ENCODE measurements around the gene PKP1. TPM values are rescaled to one million over a fixed set of nuclear protein-coding genes. Genes with fewer than 3 reads are reported as not detected.

Gene PKP1
- polyA plus RNA-seq, 1 donor (not counting 4 experiments of a cell fraction or from before 2014, with no cell fraction given): 169 TPM

DNA sequence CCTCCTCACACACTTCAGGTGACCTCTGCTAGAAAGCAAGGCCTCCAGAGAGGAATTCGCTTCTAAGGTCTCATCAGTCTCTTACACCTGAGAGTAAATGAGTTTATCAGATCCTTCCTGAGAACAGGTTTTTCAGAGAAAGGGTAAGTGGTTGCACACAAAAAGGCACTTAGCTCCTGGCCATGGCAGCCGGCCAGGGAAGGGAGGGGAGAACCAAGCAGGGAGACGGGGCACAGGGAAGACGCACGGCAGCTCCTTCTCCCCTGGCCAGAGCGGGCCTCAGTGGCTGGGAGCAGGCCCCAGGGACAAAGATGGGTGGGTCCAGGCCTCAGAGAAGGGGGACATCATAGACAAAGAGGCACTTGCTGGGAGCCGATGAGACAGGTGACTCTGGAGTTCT, 97.8 kb downstream of the PKP1 start:
- Histone ChIP-seq H3K36me3 (ENCODE audit: control insufficient read depth in 2 of 2, extremely low read depth in 1 of 2, insufficient read depth in 2 of 2, low read length in 2 of 2) (peaks cover 30 to 42% of the 10 kb centered on the region in 2 experiments), H3K27me3 (ENCODE audit: control insufficient read depth, extremely low read depth, insufficient read depth, low read length) (peaks cover 4% of the 10 kb centered on the region), H3K27ac (ENCODE audit: control insufficient read depth, insufficient read depth, low read length) (no peak overlapping the region), H2AFZ (ENCODE audit: control insufficient read depth, low read length) (no peak overlapping the region), H3K79me2 (ENCODE audit: control insufficient read depth, insufficient read depth, low read length) (no peaks in the 10 kb centered on the region), H3K4me3 (ENCODE audit: control insufficient read depth in 2 of 3, extremely low read depth in 1 of 3, insufficient read depth in 2 of 3, low read depth in 1 of 3, low read length in 3 of 3) (no peak overlapping the region), H3K9ac (ENCODE audit: control insufficient read depth, extremely low read depth, insufficient read depth, low read length) (no peak overlapping the region), H3K9me3 (ENCODE audit: control insufficient read depth, low read depth, low read length) (no peaks in the 10 kb centered on the region), H4K20me1 (ENCODE audit: control insufficient read depth, extremely low read depth, insufficient read depth, low read length) (peaks cover 20% of the 10 kb centered on the region), H3K4me1 (ENCODE audit: control insufficient read depth, extremely low read depth, insufficient read depth, low read length) (peaks cover 25% of the 10 kb centered on the region), H3K9me1 (ENCODE audit: control insufficient read depth, extremely low read depth, insufficient read depth, low read length) (no peaks in the 10 kb centered on the region), H3K4me2 (ENCODE audit: control insufficient read depth, extremely low read depth, insufficient read depth, low read depth, low read length) (no peak overlapping the region)
- no peak for TF ChIP-seq EZH2 (IDR thresholded peaks at IDR 0.05; ENCODE audit: low read length)
- TF ChIP-seq, protein P1, sequence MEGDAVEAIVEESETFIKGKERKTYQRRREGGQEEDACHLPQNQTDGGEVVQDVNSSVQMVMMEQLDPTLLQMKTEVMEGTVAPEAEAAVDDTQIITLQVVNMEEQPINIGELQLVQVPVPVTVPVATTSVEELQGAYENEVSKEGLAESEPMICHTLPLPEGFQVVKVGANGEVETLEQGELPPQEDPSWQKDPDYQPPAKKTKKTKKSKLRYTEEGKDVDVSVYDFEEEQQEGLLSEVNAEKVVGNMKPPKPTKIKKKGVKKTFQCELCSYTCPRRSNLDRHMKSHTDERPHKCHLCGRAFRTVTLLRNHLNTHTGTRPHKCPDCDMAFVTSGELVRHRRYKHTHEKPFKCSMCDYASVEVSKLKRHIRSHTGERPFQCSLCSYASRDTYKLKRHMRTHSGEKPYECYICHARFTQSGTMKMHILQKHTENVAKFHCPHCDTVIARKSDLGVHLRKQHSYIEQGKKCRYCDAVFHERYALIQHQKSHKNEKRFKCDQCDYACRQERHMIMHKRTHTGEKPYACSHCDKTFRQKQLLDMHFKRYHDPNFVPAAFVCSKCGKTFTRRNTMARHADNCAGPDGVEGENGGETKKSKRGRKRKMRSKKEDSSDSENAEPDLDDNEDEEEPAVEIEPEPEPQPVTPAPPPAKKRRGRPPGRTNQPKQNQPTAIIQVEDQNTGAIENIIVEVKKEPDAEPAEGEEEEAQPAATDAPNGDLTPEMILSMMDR (optimal IDR thresholded peaks at IDR 0.05 in 1 of 3, IDR thresholded peaks at IDR 0.05 in 1 of 3, conservative IDR thresholded peaks at IDR 0.05 in 1 of 3; ENCODE audit: extremely low read depth in 1 of 3, insufficient read depth in 2 of 3, low read length in 3 of 3): no peak
- dilution Hi-C loops (cut with MboI; ENCODE audit: extremely low pct_ligation_motif_present, low sequenced_read_pairs): no loop called here
- no peak for DNase-seq (ENCODE audit: low read depth, low spot score)
- no peak for FAIRE-seq

Other genes starting within 250 kb of the PKP1 start
- not detected in 3 replicates for gene CACNA1S, start 171.1 kb upstream of the PKP1 start, polyA plus RNA-seq
- not detected in 3 replicates for gene ASCL5, start 156.3 kb upstream of the PKP1 start, polyA plus RNA-seq
- gene TMEM9, start 129.0 kb upstream of the PKP1 start, polyA plus RNA-seq: 56.0 to 106 TPM (median 59.8 TPM) in 3 replicates
- not detected in 3 replicates for gene IGFN1, start 92.7 kb upstream of the PKP1 start, polyA plus RNA-seq
- 0.61 to 2.3 TPM (median 1.4 TPM) in 3 replicates for gene TNNT2, start 94.2 kb downstream of the PKP1 start, polyA plus RNA-seq
- gene LAD1, start 115.8 kb downstream of the PKP1 start, polyA plus RNA-seq: 82.4 to 140 TPM (median 82.9 TPM) in 3 replicates
- gene TNNI1, start 138.2 kb downstream of the PKP1 start, polyA plus RNA-seq: not detected in 3 replicates
- gene PHLDA3, start 185.7 kb downstream of the PKP1 start, polyA plus RNA-seq: 47.0 to 104 TPM (median 48.2 TPM) in 3 replicates
- gene CSRP1, start 223.6 kb downstream of the PKP1 start, polyA plus RNA-seq: 165 to 200 TPM (median 168 TPM) in 3 replicates